ENCODE measurements around the gene ERRFI1.

ERRFI1 gene

DNA sequence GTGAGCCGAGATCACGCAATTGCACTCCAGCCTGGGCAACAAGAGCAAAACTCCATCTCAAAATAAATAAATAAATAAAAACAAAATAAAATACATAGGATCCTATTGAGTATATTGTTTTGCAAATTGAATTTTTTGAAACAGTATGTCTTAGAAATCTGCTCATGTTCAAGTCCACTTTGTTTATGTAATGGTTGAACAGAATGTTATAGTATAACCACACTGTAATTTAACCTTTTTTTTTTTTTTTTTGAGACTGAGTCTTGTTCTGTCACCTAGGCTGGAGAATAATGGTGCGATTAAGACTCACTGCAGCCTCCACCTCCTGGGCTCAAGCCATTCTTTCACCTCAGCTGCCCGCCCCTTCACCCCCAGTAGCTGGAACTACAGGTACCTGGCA is 33.2 kb downstream of the ERRFI1 start:
- Histone ChIP-seq H3K27ac (no peak overlapping the region), H3K4me3 (no peak overlapping the region)
- TF ChIP-seq, protein P1, sequence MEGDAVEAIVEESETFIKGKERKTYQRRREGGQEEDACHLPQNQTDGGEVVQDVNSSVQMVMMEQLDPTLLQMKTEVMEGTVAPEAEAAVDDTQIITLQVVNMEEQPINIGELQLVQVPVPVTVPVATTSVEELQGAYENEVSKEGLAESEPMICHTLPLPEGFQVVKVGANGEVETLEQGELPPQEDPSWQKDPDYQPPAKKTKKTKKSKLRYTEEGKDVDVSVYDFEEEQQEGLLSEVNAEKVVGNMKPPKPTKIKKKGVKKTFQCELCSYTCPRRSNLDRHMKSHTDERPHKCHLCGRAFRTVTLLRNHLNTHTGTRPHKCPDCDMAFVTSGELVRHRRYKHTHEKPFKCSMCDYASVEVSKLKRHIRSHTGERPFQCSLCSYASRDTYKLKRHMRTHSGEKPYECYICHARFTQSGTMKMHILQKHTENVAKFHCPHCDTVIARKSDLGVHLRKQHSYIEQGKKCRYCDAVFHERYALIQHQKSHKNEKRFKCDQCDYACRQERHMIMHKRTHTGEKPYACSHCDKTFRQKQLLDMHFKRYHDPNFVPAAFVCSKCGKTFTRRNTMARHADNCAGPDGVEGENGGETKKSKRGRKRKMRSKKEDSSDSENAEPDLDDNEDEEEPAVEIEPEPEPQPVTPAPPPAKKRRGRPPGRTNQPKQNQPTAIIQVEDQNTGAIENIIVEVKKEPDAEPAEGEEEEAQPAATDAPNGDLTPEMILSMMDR (IDR thresholded peaks at IDR 0.05), result no peak
- no peak for DNase-seq (ENCODE audit: low spot score)

GRCh38 chr1:7991504-7992440 is 34.3 kb downstream of the ERRFI1 start:
- TF ChIP-seq, protein P1 (IDR thresholded peaks at IDR 0.05), result no peak
- no peak overlapping the region for H3K4me3 ChIP-seq
- no peak for DNase-seq (ENCODE audit: low spot score)
- no peak overlapping the region for H3K27ac ChIP-seq

DNA sequence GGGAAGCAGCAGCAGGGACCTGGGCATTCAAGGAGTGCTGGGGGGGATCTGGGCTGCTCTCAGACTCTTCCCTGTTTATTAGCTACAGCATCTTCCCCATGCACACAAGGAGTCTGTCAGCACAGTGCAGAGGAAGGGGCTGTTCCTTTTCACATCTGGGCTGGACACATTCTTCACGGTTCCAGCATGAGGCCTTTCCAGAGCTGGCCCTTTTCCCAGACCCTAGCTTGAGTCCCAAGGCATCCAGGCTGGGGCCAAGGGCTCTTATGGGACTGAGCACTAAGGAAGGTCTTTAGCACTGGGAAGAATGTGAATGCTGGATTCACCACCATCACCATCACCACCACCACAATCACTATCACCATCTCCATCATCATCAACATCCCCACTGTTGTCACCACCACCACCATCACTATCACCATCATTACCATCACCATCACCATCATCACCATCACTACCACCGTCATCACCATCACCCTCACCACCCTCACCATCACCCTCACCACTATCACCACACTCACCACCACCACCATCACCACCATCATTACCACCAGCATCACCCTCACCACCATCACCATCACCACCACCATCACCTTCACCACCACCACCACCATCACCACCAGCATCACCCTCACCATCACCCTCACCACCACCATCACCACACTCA is 36.2 kb downstream of the ERRFI1 start:
- TF ChIP-seq, protein P1 (IDR thresholded peaks at IDR 0.05), result no peak

DNA sequence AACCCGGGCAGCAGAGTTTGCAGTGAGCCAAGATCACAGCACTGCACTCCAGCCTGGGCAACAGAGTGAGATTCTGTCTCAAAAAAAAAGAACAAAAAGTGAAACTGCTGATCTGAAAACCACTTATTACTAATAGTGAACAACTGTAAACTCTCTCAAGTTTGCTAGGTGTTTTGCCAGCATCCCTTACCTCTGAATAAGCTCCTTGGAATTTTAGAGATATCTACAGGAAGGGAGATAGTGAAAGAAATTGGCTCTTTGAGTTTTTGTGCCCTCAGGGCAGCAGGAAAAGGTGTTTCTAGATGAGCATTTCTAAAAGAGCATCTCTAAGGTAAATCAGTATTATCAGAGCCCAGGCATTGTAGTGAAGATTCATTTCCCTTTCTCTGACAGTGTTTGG is 37.5 kb downstream of the ERRFI1 start:
- TF ChIP-seq, protein P1 (IDR thresholded peaks at IDR 0.05), result no peak
- Histone ChIP-seq H3K27ac (no peak overlapping the region), H3K4me3 (no peak overlapping the region)
- no peak for DNase-seq (ENCODE audit: low spot score)

More for the DNA sequence above, 36.2 kb downstream of the ERRFI1 start:
- no peak overlapping the region for H3K4me3 ChIP-seq
- DNase-seq (ENCODE audit: low spot score), result no peak
- H3K27ac ChIP-seq, result peak overlapping the region in 1 of 2 donors; percentile 26

GRCh38 chr1:7987528-7987927 is 38.6 kb downstream of the ERRFI1 start:
- Histone ChIP-seq H3K27ac (no peak overlapping the region), H3K4me3 (no peak overlapping the region)
- no peak for DNase-seq (ENCODE audit: low spot score)
- TF ChIP-seq, protein P1 (IDR thresholded peaks at IDR 0.05), result no peak

DNA sequence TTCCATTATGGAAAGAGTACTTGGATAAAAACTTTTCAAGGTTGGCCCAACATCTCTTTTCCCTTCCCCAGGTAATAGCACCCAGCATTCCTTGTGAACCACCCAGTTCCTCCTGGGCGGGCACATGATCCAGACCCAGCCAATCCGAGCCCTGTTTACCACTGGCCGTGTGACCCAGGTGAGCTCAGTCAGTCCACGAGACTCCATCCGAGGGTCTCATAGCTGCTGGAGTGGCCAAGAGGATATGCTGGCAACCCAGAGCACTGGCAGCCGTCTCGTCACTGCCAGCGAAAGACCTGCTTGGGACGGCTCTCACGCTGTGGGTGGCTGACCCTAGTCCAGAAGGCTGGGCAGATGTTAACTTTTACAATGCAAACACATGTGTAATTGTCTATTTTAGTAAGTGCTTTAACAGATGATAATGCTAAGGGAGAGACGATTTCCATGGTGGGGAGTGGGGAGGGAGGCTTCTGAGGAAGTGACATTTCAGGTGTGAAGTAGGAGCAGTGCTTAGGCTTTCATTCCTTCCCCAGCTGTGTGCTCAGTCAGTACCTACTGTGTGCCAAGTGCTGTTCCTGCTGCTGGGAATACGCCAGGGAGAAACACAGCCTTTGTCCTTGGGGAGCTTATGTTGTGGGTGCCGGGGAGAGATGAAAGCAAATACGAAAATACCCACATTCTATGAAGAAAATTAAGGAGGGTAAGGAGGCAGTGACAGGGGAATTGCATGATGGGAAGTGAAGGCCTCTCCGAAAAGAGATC is 40.1 kb downstream of the ERRFI1 start:
- Histone ChIP-seq H3K4me3 (no peak overlapping the region), H3K27ac (no peak overlapping the region)
- TF ChIP-seq, protein P1 (IDR thresholded peaks at IDR 0.05), result no peak
- no peak for DNase-seq (ENCODE audit: low spot score)
